Measurements from ENCODE around the gene LCN1.

The LCN1 gene

DNA sequence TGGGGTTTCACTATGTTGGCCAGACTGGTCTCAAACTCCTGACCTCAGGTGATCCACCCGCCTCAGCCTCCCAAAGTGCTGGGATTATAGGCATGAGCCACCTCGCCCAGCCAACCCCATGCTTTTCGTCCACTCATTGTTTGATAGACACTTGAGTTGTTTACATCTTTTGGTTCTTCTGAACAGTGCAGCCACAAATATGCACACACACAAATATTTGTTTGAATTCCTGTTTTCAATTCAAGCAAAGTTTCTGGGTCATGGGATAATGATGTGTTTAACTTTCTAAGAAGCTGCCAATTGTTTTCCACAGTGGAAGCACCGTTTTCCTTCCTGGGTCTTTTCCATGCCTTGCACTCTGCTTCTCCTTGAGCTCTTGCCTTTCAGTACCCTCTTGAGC, 33.5 kb downstream of the LCN1 start:
- no peak overlapping the region for H2AFZ ChIP-seq (ENCODE audit: low read length, unreplicated experiment)
- no peak overlapping the region for H3K27ac ChIP-seq (ENCODE audit: low read depth, low read length)
- H3K4me1 ChIP-seq (ENCODE audit: control insufficient read depth, insufficient read depth, low read length, unreplicated experiment) = no peaks in the 10 kb centered on the region
- H3K27me3 ChIP-seq (ENCODE audit: insufficient read depth, low read length) = peaks cover 18% of the 10 kb centered on the region
- H3K36me3 ChIP-seq (ENCODE audit: insufficient read depth, low read length) = no peaks in the 10 kb centered on the region
- H3K79me2 ChIP-seq (ENCODE audit: control insufficient read depth, insufficient read depth, low read length, unreplicated experiment) = no peaks in the 10 kb centered on the region
- no peak overlapping the region for H3K4me3 ChIP-seq (ENCODE audit: low read depth, low read length)

DNA sequence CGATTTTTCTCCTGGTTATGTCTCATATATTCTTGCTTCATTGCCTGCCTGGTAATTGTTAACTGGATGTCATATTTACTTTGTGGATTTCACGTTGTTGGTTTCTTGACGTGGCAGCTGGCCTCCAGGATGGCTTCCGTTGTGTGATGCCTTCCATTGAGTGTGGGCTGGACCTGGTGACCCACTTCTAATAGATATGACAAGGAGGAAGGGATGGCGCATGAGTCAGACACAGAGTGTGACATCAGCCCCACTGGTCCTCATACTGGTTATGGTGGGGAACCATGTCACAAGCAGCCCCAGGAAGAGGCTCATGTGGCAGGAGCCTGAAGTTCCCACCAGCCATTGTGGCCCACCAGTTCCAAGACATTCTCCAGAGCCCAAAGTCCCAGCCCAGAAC, 34.0 kb downstream of the LCN1 start:
- Histone ChIP-seq H3K27me3 (ENCODE audit: insufficient read depth, low read length) (peaks cover 18% of the 10 kb centered on the region), H3K79me2 (ENCODE audit: control insufficient read depth, insufficient read depth, low read length, unreplicated experiment) (no peaks in the 10 kb centered on the region), H2AFZ (ENCODE audit: low read length, unreplicated experiment) (no peak overlapping the region)

DNA sequence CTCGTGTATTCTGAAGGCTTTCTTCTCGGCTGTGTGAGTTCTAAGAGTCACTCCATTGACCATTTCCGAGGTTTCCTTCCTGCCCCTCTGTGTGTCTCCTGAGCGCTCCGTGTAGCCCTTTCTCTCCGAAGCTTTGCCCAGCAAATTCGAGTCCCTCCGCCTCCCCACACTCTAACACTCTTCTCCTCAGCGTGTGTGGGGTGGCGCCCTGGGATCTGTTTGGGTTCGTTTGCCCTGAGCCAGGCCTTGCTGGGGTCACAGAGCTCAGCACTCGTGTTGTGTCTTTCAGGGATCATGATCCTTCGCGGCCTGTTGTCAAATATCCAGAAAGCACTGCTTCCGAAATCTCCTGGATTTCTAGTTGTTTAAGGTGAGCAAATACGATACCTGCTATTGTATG, 34.7 kb downstream of the LCN1 start:
- Histone ChIP-seq H3K36me3 (ENCODE audit: insufficient read depth, low read length) (no peaks in the 10 kb centered on the region), H2AFZ (ENCODE audit: low read length, unreplicated experiment) (no peak overlapping the region), H3K4me3 (ENCODE audit: low read depth, low read length) (no peak overlapping the region), H3K27me3 (ENCODE audit: insufficient read depth, low read length) (peaks cover 23% of the 10 kb centered on the region), H3K79me2 (ENCODE audit: control insufficient read depth, insufficient read depth, low read length, unreplicated experiment) (no peaks in the 10 kb centered on the region), H3K27ac (ENCODE audit: low read depth, low read length) (no peak overlapping the region), H3K4me1 (ENCODE audit: control insufficient read depth, insufficient read depth, low read length, unreplicated experiment) (no peaks in the 10 kb centered on the region)

More for the DNA sequence above, 34.0 kb downstream of the LCN1 start:
- Histone ChIP-seq H3K27ac (ENCODE audit: low read depth, low read length) (no peak overlapping the region), H3K4me1 (ENCODE audit: control insufficient read depth, insufficient read depth, low read length, unreplicated experiment) (no peaks in the 10 kb centered on the region), H3K36me3 (ENCODE audit: insufficient read depth, low read length) (no peaks in the 10 kb centered on the region), H3K4me3 (ENCODE audit: low read depth, low read length) (no peak overlapping the region)

DNA sequence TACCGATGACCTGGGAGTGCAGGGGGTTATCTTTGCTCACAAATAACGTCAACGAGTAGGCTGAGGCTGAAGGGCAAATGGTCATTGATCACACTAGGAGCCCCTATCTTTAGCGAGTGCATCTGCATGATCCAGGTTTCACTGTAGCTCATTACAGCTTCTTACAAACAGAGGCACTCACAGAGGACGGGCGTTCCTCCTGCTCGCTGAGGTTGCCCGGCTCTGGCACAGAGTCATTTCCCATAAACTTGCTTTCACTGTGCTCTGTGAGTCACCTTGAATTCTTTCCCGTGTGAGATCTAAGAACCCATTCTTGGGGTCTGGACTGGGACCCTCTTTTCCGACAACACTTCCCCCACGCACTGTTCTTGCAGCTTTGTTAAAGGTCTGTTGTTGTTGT, 38.4 kb downstream of the LCN1 start:
- Histone ChIP-seq H3K27ac (ENCODE audit: low read depth, low read length) (no peak overlapping the region), H3K79me2 (ENCODE audit: control insufficient read depth, insufficient read depth, low read length, unreplicated experiment) (no peaks in the 10 kb centered on the region), H3K36me3 (ENCODE audit: insufficient read depth, low read length) (no peaks in the 10 kb centered on the region), H2AFZ (ENCODE audit: low read length, unreplicated experiment) (no peak overlapping the region), H3K4me1 (ENCODE audit: control insufficient read depth, insufficient read depth, low read length, unreplicated experiment) (no peaks in the 10 kb centered on the region), H3K4me3 (ENCODE audit: low read depth, low read length) (no peak overlapping the region), H3K27me3 (ENCODE audit: insufficient read depth, low read length) (peaks cover 22% of the 10 kb centered on the region)

GRCh38 chr9:135561391-135562234, 40.4 kb downstream of the LCN1 start, which contains the start of gene PAEP:
TSS of gene PAEP (plus strand) at chr9:135561756.
- Histone ChIP-seq H3K4me3 (ENCODE audit: low read depth, low read length) (no peak within 1 kb of the TSS), H3K79me2 (ENCODE audit: control insufficient read depth, insufficient read depth, low read length, unreplicated experiment) (no peaks in the 10 kb centered on the region), H3K27me3 (ENCODE audit: insufficient read depth, low read length) (peaks cover 21% of the 10 kb centered on the region; the same call in 1 of the 2 replicates), H2AFZ (ENCODE audit: low read length, unreplicated experiment) (no peak within 1 kb of the TSS), H3K36me3 (ENCODE audit: insufficient read depth, low read length) (no peaks in the 10 kb centered on the region), H3K27ac (ENCODE audit: low read depth, low read length) (no peak within 1 kb of the TSS), H3K4me1 (ENCODE audit: control insufficient read depth, insufficient read depth, low read length, unreplicated experiment) (no peaks in the 10 kb centered on the region)

DNA sequence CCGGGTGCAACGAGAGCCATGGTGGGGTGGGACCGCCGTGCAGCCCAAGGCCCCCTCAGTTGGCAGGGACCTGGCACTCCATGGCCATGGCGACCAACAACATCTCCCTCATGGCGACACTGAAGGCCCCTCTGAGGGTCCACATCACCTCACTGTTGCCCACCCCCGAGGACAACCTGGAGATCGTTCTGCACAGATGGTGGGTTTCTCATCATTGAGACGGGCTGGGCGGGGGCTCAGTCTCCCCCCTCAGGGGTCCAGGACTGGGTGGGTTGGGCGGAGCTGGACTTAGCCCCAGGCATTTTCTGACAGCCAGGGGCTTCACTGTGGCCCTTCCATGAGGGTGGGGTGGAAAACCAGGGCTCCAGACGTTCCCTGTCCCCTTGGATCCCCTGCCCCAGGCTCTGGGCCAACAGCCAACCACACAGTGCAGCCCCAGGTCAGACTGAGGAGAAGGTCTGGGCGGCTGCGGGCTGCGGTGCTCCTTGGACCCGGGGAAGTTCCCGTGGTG, 41.0 kb downstream of the LCN1 start:
- no peak overlapping the region for H3K4me3 ChIP-seq (ENCODE audit: low read depth, low read length)
- H3K27me3 ChIP-seq (ENCODE audit: insufficient read depth, low read length) = peaks cover 24% of the 10 kb centered on the region; the same call in 1 of the 2 replicates
- no peaks in the 10 kb centered on the region for H3K4me1 ChIP-seq (ENCODE audit: control insufficient read depth, insufficient read depth, low read length, unreplicated experiment)
- no peak overlapping the region for H2AFZ ChIP-seq (ENCODE audit: low read length, unreplicated experiment)
- no peaks in the 10 kb centered on the region for H3K79me2 ChIP-seq (ENCODE audit: control insufficient read depth, insufficient read depth, low read length, unreplicated experiment)
- H3K36me3 ChIP-seq (ENCODE audit: insufficient read depth, low read length) = no peaks in the 10 kb centered on the region
- H3K27ac ChIP-seq (ENCODE audit: low read depth, low read length) = no peak overlapping the region

DNA sequence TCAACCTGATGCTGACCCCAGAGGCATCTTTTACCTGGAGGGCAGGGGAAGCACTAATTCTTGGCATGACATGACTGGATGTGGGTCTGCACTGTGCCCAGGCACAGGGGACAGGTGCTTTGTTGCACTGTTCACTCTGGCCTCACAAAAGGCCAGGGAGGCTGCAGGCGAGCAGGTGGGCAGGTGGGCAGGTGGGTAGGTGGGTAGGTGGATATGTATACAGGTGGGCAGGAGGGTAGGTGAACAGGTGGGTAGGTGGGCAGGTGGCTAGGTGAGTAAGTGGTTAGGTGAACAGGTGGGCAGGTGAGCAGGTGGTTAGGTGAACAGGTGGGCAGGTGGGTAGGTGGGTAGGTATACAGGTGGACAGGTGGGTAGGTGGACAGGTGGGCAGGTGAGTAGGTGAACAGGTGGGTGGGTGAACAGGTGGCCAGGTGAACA, 41.8 kb downstream of the LCN1 start:
- Histone ChIP-seq H3K4me1 (ENCODE audit: control insufficient read depth, insufficient read depth, low read length, unreplicated experiment) (no peaks in the 10 kb centered on the region), H2AFZ (ENCODE audit: low read length, unreplicated experiment) (no peak overlapping the region), H3K4me3 (ENCODE audit: low read depth, low read length) (no peak overlapping the region), H3K36me3 (ENCODE audit: insufficient read depth, low read length) (no peaks in the 10 kb centered on the region), H3K27me3 (ENCODE audit: insufficient read depth, low read length) (peaks cover 27% of the 10 kb centered on the region; the same call in 1 of the 2 replicates), H3K79me2 (ENCODE audit: control insufficient read depth, insufficient read depth, low read length, unreplicated experiment) (no peaks in the 10 kb centered on the region), H3K27ac (ENCODE audit: low read depth, low read length) (no peak overlapping the region)

GRCh38 chr9:135563858-135564257, 42.6 kb downstream of the LCN1 start:
- no peak overlapping the region for H3K27ac ChIP-seq (ENCODE audit: low read depth, low read length)
- H3K27me3 ChIP-seq (ENCODE audit: insufficient read depth, low read length) = peaks cover 33% of the 10 kb centered on the region; the same call in 1 of the 2 replicates
- H3K4me1 ChIP-seq (ENCODE audit: control insufficient read depth, insufficient read depth, low read length, unreplicated experiment) = no peaks in the 10 kb centered on the region
- no peak overlapping the region for H2AFZ ChIP-seq (ENCODE audit: low read length, unreplicated experiment)
- no peaks in the 10 kb centered on the region for H3K79me2 ChIP-seq (ENCODE audit: control insufficient read depth, insufficient read depth, low read length, unreplicated experiment)
- H3K4me3 ChIP-seq (ENCODE audit: low read depth, low read length) = no peak overlapping the region
- H3K36me3 ChIP-seq (ENCODE audit: insufficient read depth, low read length) = no peaks in the 10 kb centered on the region

DNA sequence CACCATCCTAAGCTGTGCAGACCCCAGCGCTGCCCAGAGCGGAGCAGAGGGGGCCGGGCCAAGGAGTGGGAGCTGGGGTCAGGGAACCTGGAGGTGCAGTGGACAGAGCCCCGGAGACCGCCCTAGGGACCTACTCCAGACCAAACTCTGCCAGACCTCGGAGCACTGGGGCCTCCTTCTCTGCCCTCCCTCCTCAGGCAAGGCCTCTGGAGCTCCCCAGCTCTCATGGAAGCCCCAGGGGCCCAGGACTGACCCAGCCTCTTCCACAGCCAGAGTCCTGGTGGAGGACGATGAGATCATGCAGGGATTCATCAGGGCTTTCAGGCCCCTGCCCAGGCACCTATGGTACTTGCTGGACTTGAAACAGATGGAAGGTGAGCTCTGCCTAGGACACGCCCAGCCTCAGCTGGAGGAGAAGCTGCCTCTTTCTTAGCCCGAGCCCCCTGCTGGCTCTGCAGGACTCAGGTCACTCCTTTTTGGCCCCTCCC, 43.9 kb downstream of the LCN1 start:
- no peak overlapping the region for H3K4me3 ChIP-seq (ENCODE audit: low read depth, low read length)
- no peak overlapping the region for H3K27ac ChIP-seq (ENCODE audit: low read depth, low read length)
- no peaks in the 10 kb centered on the region for H3K36me3 ChIP-seq (ENCODE audit: insufficient read depth, low read length)
- peaks cover 43% of the 10 kb centered on the region for H3K27me3 ChIP-seq (ENCODE audit: insufficient read depth, low read length)
- H3K79me2 ChIP-seq (ENCODE audit: control insufficient read depth, insufficient read depth, low read length, unreplicated experiment) = no peaks in the 10 kb centered on the region
- no peaks in the 10 kb centered on the region for H3K4me1 ChIP-seq (ENCODE audit: control insufficient read depth, insufficient read depth, low read length, unreplicated experiment)
- no peak overlapping the region for H2AFZ ChIP-seq (ENCODE audit: low read length, unreplicated experiment)

GRCh38 chr9:135565636-135566035, 44.4 kb downstream of the LCN1 start:
- Histone ChIP-seq H3K4me1 (ENCODE audit: control insufficient read depth, insufficient read depth, low read length, unreplicated experiment) (no peaks in the 10 kb centered on the region), H3K27me3 (ENCODE audit: insufficient read depth, low read length) (peaks cover 44% of the 10 kb centered on the region), H3K4me3 (ENCODE audit: low read depth, low read length) (no peak overlapping the region), H2AFZ (ENCODE audit: low read length, unreplicated experiment) (no peak overlapping the region), H3K36me3 (ENCODE audit: insufficient read depth, low read length) (no peaks in the 10 kb centered on the region), H3K79me2 (ENCODE audit: control insufficient read depth, insufficient read depth, low read length, unreplicated experiment) (no peaks in the 10 kb centered on the region), H3K27ac (ENCODE audit: low read depth, low read length) (no peak overlapping the region)

GRCh38 chr9:135566552-135566951, 45.3 kb downstream of the LCN1 start:
- Histone ChIP-seq H3K27ac (ENCODE audit: low read depth, low read length) (no peak overlapping the region), H2AFZ (ENCODE audit: low read length, unreplicated experiment) (no peak overlapping the region), H3K36me3 (ENCODE audit: insufficient read depth, low read length) (no peaks in the 10 kb centered on the region), H3K79me2 (ENCODE audit: control insufficient read depth, insufficient read depth, low read length, unreplicated experiment) (no peaks in the 10 kb centered on the region), H3K4me1 (ENCODE audit: control insufficient read depth, insufficient read depth, low read length, unreplicated experiment) (no peaks in the 10 kb centered on the region), H3K27me3 (ENCODE audit: insufficient read depth, low read length) (peaks cover 48% of the 10 kb centered on the region), H3K4me3 (ENCODE audit: low read depth, low read length) (no peak overlapping the region)
